GM12801 (cell line): ENCODE measurements around the gene TIMM17A.
A peak's percentile ranks its signal among the peaks of the same experiment; 100 is the strongest.

Experiments used
- CTCF ChIP-seq: IDR thresholded peaks from one replicate; pipeline ENCODE4 v1.5.1; 2011; ENCODE audit warnings: control low read depth; ENCODE audit not compliant: insufficient read length; ENCODE audit errors: extremely low read depth

TIMM17A gene

DNA sequence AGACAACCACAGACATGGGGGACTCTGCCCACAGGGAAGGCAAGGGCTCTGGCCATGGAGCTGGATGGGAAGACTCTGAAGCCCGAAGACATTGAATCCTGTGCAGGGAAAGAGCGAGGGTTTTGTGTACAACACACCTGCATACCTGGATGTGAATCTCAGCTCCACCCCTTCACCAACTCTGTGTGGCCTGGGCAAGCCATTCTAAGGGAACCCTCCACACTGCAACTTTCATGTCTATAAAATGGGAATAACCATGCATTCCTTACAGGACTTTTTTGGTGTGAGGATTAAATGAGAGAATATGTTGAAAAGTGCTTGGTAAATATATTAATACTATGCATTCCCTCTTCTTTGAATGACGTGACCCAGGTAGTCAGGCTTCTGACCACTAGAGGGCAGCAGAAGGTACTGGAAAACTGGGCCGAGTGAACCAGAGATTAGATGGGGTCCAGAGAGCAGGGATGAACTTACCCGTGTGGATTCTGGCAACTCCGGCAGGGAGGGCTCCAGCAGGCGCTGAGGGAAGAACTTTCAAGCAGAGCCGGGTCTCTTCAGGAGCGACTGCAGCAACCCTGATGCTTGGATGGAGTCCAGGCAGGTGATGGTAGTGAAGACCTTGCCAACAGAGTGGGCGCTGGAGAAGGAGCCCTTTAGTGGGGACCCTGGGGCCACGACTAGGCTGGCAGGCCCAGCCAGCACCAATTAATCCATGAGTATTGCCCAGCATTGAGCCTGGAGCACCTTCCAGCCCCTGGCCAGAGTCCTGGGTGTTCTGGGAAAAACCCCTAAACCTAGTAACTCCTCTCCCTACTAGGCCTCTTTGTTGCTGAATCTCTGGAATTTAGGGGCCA lies 54.2 kb downstream of the TIMM17A start:
- peak; percentile 47 for TF ChIP-seq CTCF

GRCh38 chr1:202010180-202011015 lies 55.1 kb downstream of the TIMM17A start, which contains the start of gene ELF3:
Gene ELF3, plus strand, starts transcription at chr1:202010587. Its CDS starts 550 bp downstream, at chr1:202011137.
- TF ChIP-seq CTCF = no peak

DNA sequence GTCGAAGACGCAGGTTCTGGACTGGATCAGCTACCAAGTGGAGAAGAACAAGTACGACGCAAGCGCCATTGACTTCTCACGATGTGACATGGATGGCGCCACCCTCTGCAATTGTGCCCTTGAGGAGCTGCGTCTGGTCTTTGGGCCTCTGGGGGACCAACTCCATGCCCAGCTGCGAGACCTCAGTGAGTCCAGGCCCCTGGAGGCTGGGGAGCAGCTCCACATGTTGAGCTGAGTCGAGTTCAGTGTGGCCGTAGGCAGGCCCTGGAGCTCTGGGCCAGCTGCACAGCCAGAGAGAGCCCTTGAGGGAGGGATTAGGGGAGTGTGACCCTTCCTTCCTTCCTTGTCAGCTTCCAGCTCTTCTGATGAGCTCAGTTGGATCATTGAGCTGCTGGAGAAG lies 56.7 kb downstream of the TIMM17A start:
- no peak for TF ChIP-seq CTCF

- no peak for TF ChIP-seq CTCF
These were observed 57.5 kb downstream of the TIMM17A start for GRCh38 chr1:202012544-202013478.

DNA sequence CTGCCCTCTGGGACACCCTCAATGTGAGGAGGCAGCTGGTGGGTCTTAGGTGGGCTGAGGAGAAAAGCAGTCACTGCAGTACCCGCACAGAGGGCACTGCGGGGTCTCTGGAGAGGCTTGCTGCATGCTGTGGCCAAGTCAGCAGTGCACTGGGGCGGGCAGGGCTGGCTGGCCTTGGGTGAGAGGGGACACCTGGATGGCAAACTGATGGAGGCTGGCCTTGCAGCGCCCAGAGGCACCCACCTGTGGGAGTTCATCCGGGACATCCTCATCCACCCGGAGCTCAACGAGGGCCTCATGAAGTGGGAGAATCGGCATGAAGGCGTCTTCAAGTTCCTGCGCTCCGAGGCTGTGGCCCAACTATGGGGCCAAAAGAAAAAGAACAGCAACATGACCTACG lies 58.3 kb downstream of the TIMM17A start:
- TF ChIP-seq CTCF = no peak

DNA sequence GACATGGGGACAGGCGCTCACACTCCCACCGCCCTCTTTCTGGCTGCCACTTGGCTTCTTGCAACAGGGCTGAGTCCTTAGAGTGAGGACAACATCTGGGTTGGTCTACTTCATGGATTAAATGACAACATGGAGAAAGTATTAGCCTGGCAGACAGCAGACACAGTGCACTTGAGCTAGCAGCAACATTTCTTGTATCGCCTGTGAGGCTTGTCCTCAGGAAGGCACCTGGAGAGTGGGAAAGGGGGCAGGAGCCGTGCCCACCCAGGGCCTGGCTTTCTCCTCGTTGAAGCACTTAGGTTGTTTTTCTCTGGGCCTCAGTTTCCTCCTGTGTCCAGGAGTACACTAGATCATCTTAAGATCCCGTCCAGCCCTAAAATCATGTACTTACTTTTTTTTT lies 58.8 kb downstream of the TIMM17A start:
- TF ChIP-seq CTCF = no peak
